ENCODE results near the gene KCND3.

Gene KCND3

GRCh38 chr1:111990878-111991718 is 1.6 kb upstream of the KCND3 start:
- Histone ChIP-seq H3K27ac (ENCODE audit: extremely low read depth, low read depth, low read length) (no peak overlapping the region; the same call in 1 of the 2 replicates), H3K36me3 (ENCODE audit: control insufficient read depth in 2 of 2, insufficient read depth in 1 of 2, low read length in 2 of 2) (no peaks in the 10 kb centered on the region), H3K4me3 (ENCODE audit: low read depth, low read length) (peak overlapping the region; percentile 46), H3K9me3 (ENCODE audit: control insufficient read depth, insufficient read depth, low read depth, low read length) (no peaks in the 10 kb centered on the region), H3K4me1 (ENCODE audit: control insufficient read depth, insufficient read depth, low read length) (0 out of 2 replicates have a peak, but pooled peaks cover 2% of the 10 kb centered on the region)
- ChIA-PET POLR2A (no interaction called here), CTCF (interaction anchor here (0.6 to 1.9 kb wide), 7 partner anchors 12 to 460 kb away, joined by 3 to 5 read pairs (median 3); no protein-coding TSS in a partner anchor)
- TF ChIP-seq ZNF148 (tag by site-specific recombination; IDR thresholded peaks at IDR 0.05; ENCODE audit: borderline replicate concordance) = no peak
- peak; percentile 24 for TF ChIP-seq GLIS2 (tag by site-specific recombination; IDR thresholded peaks at IDR 0.05)
- TF ChIP-seq ZBTB17 (tag by site-specific recombination; IDR thresholded peaks at IDR 0.05) = peak; percentile 72
- TF ChIP-seq KLF10 (tag by site-specific recombination; IDR thresholded peaks at IDR 0.05) = peak; percentile 54; the same call in 1 of the 2 replicates
- TF ChIP-seq ZNF561 (tag by site-specific recombination; IDR thresholded peaks at IDR 0.05; ENCODE audit: borderline replicate concordance) = peak; percentile 46; the same call in 1 of the 2 replicates
- TF ChIP-seq KLF9 (tag by site-specific recombination; IDR thresholded peaks at IDR 0.05; ENCODE audit: low read depth) = peak; percentile 78
- peak; percentile 8; the same call in 1 of the 2 replicates for TF ChIP-seq KLF1 (tag by site-specific recombination; IDR thresholded peaks at IDR 0.05)
- TF ChIP-seq ZNF544 (tag by site-specific recombination; IDR thresholded peaks at IDR 0.05) = no peak
- TF ChIP-seq ZNF600 (tag by site-specific recombination; IDR thresholded peaks at IDR 0.05) = peak; percentile 82
- peak; percentile 66; the same call in 1 of the 2 replicates for TF ChIP-seq ZBTB10 (tag by site-specific recombination; IDR thresholded peaks at IDR 0.05)
- 0 out of 2 replicates have a peak, but pooled peaks have one; percentile 26 for TF ChIP-seq ZSCAN4 (tag by site-specific recombination; IDR thresholded peaks at IDR 0.05)
- peak; percentile 81 for TF ChIP-seq ZBTB6 (tag by site-specific recombination; IDR thresholded peaks at IDR 0.05)
- TF ChIP-seq ZNF660 (tag by site-specific recombination; IDR thresholded peaks at IDR 0.05) = peak; percentile 32; the same call in 1 of the 2 replicates
- peak; percentile 27; the same call in 1 of the 2 replicates for TF ChIP-seq SP3 (tag by site-specific recombination; IDR thresholded peaks at IDR 0.05)
- no peak; the same call in 1 of the 2 replicates for TF ChIP-seq SP7 (tag by site-specific recombination; IDR thresholded peaks at IDR 0.05)
- TF ChIP-seq PRDM10 (tag by site-specific recombination; IDR thresholded peaks at IDR 0.05) = 0 out of 2 replicates have a peak, but pooled peaks have one; percentile 57
- no peak for TF ChIP-seq ZFP69B (tag by site-specific recombination; IDR thresholded peaks at IDR 0.05)
- TF ChIP-seq ZNF223 (tag by site-specific recombination; IDR thresholded peaks at IDR 0.05) = no peak
- TF ChIP-seq ZNF555 (tag by site-specific recombination; conservative IDR thresholded peaks at IDR 0.05) = no peak
- 0 out of 2 replicates have a peak, but pooled peaks have one; percentile 24 for TF ChIP-seq ZNF366 (tag by site-specific recombination; conservative IDR thresholded peaks at IDR 0.05)
- TF ChIP-seq PBX3 (CRISPR knock-in tag; IDR thresholded peaks at IDR 0.05) = peak; percentile 67; the same call in 1 of the 2 replicates
- peak; percentile 79 for TF ChIP-seq ZNF335 (tag by site-specific recombination; conservative IDR thresholded peaks at IDR 0.05)
